Liver (tissue), 9 donors: ENCODE data around the gene PTK6. TPM values are rescaled to one million over a fixed set of nuclear protein-coding genes. Genes with fewer than 3 reads are reported as not detected.

Source experiments
- DNase-seq: peaks from one replicate; pipeline ENCODE4 v3.0.0-alpha.2; 2017; ENCODE audit warnings: low spot score
- H3K27ac ChIP-seq, 2 donors: one replicate each; pipeline ENCODE4 v1.7.0; 2013; ENCODE audit warnings: inconsistent platforms in 2 of 2, low read length in 2 of 2, control low read depth in 1 of 2, low read depth in 1 of 2, mild to moderate bottlenecking in 1 of 2
- H3K27me3 ChIP-seq, 4 donors: one replicate each; pipeline versions ENCODE4 v1.6.1 to v1.7.0; 2013; ENCODE audit warnings: low read length in 3 of 4, inconsistent platforms in 1 of 4, mild to moderate bottlenecking in 1 of 4, moderate library complexity in 1 of 4; ENCODE audit not compliant: control insufficient read depth in 4 of 4, insufficient read depth in 4 of 4
- H3K36me3 ChIP-seq, 4 donors: one replicate each; pipeline versions ENCODE4 v1.6.1 to v1.7.0; 2013; ENCODE audit warnings: low read length in 3 of 4, mild to moderate bottlenecking in 3 of 4, low read depth in 1 of 4, moderate library complexity in 1 of 4; ENCODE audit not compliant: control insufficient read depth in 4 of 4, insufficient read depth in 3 of 4
- H3K4me1 ChIP-seq, 4 donors: one replicate each; pipeline versions ENCODE4 v1.6.1 to v1.7.0; 2013; ENCODE audit warnings: low read length in 3 of 4, mild to moderate bottlenecking in 3 of 4, moderate library complexity in 1 of 4; ENCODE audit not compliant: control insufficient read depth in 4 of 4, insufficient read depth in 4 of 4
- H3K4me3 ChIP-seq, 3 donors: one replicate each; pipeline versions ENCODE4 v1.6.1 to v1.7.0; 2013; ENCODE audit warnings: low read length in 3 of 3, control low read depth in 1 of 3, low read depth in 1 of 3, mild to moderate bottlenecking in 1 of 3
- H3K9ac ChIP-seq, 2 donors: one replicate each; pipeline ENCODE4 v1.7.0; 2013; ENCODE audit warnings: low read length in 2 of 2, mild to moderate bottlenecking in 2 of 2, moderate library complexity in 2 of 2, control low read depth in 1 of 2, low read depth in 1 of 2
- H3K9me3 ChIP-seq, 4 donors: one replicate each; pipeline versions ENCODE4 v1.6.1 to v1.7.0; 2013; ENCODE audit warnings: low read length in 3 of 4; ENCODE audit not compliant: control insufficient read depth in 4 of 4
- ATF3 ChIP-seq: IDR thresholded peaks from 2 replicates; pipeline ENCODE4 v1.6.1; 2016; ENCODE audit warnings: antibody characterized with exemption
- FOXA1 ChIP-seq: IDR thresholded peaks from 2 replicates; pipeline ENCODE4 v1.6.1; 2016; ENCODE audit warnings: antibody characterized with exemption
- FOXA2 ChIP-seq: IDR thresholded peaks from 2 replicates; pipeline ENCODE4 v1.6.1; 2016; ENCODE audit warnings: antibody characterized with exemption
- GABPA ChIP-seq, 2 donors: IDR thresholded peaks in 1 of 2; conservative IDR thresholded peaks in 1 of 2; 2 replicates each; pipeline ENCODE4 v1.6.1; 2016; ENCODE audit warnings: antibody characterized with exemption in 2 of 2, mild to moderate bottlenecking in 1 of 2, moderate library complexity in 1 of 2
- HNF4A ChIP-seq, 2 donors: conservative IDR thresholded peaks; 2 replicates each; pipeline ENCODE4 v1.6.1; 2016; ENCODE audit warnings: antibody characterized with exemption in 2 of 2, mild to moderate bottlenecking in 2 of 2
- HNF4G ChIP-seq: IDR thresholded peaks from 2 replicates; pipeline ENCODE4 v1.6.1; 2016; ENCODE audit warnings: antibody characterized with exemption
- JUND ChIP-seq, 2 donors: IDR thresholded peaks; 2 replicates each; pipeline ENCODE4 v1.6.1; 2016; ENCODE audit warnings: antibody characterized with exemption in 2 of 2
- RAD21 ChIP-seq, 2 donors: IDR thresholded peaks; 2 replicates each; pipeline ENCODE4 v1.6.1; 2016; ENCODE audit warnings: antibody characterized with exemption in 2 of 2, mild to moderate bottlenecking in 2 of 2
- REST ChIP-seq: IDR thresholded peaks from 2 replicates; pipeline ENCODE4 v1.6.1; 2016; ENCODE audit warnings: antibody characterized with exemption, mild to moderate bottlenecking
- RXRA ChIP-seq, 2 donors: IDR thresholded peaks; 2 replicates each; pipeline ENCODE4 v1.6.1; 2017 to 2018; ENCODE audit warnings: antibody characterized with exemption in 2 of 2, mild to moderate bottlenecking in 1 of 2
- SP1 ChIP-seq: IDR thresholded peaks from 2 replicates; pipeline ENCODE4 v1.6.1; 2018; ENCODE audit warnings: antibody characterized with exemption, mild to moderate bottlenecking
- TAF1 ChIP-seq: conservative IDR thresholded peaks from 2 replicates; pipeline ENCODE4 v1.6.1; 2016; ENCODE audit warnings: antibody characterized with exemption, mild to moderate bottlenecking
- YY1 ChIP-seq: IDR thresholded peaks from 2 replicates; pipeline ENCODE4 v1.6.1; 2016; ENCODE audit warnings: antibody characterized with exemption, mild to moderate bottlenecking
- WGBS: extraction: QIAGEN DNeasy Blood & Tissue Kit; methylation state at CpG from one replicate; pipeline ENCODE4 v1.1.7; 2013; 5-methylcytosine and 5-hydroxymethylcytosine counted together
- polyA plus RNA-seq, 2 donors: library from polyadenylated mRNA; stranded (reverse) in 1 of 2; unstranded in 1 of 2; fragments of 200-250 nt in 1 of 2; fragments of >200 nt in 1 of 2; fragmentation: Nextera tagmentation in 1 of 2; extraction: Ambion mirVana in 1 of 2; gene quantifications; one replicate each; pipeline versions ENCODE4 v1.2.1 to v1.2.3, GENCODE V29; 2013 to 2015
- total RNA-seq, 2 donors: library from RNA; depleted of rRNA; stranded (reverse); fragments of >200 nt; gene quantifications; one replicate each; pipeline ENCODE4 v1.2.3, GENCODE V29; 2014
- TF ChIP-seq, protein P1 (sequence below): fragments of 150-350 bp; IDR thresholded peaks from 2 replicates; pipeline ENCODE4 v1.5.1; 2017; ENCODE audit warnings: improper control_type of control experiment, low read depth, low read length; ENCODE audit not compliant: missing input control
- TF ChIP-seq, protein P2 (sequence below): IDR thresholded peaks from 2 replicates; pipeline ENCODE4 v1.6.1; 2016; ENCODE audit warnings: antibody characterized with exemption
- donor health status: healthy.
- donor health status: healthy.
- donor health status: healthy.
- donor health status: healthy.
- donor health status: healthy.

The PTK6 gene
- total and polyA plus RNA-seq, 4 donors = 0.05 to 1.2 (median 0.23) TPM

GRCh38 chr20:63500902-63501817 lies 36.0 kb downstream of the PTK6 start (continued):
- TF ChIP-seq GABPA (IDR thresholded peaks at IDR 0.05 in 1 of 2, conservative IDR thresholded peaks at IDR 0.05 in 1 of 2) = no peak
- TF ChIP-seq YY1 = no peak
- TF ChIP-seq, protein P1, sequence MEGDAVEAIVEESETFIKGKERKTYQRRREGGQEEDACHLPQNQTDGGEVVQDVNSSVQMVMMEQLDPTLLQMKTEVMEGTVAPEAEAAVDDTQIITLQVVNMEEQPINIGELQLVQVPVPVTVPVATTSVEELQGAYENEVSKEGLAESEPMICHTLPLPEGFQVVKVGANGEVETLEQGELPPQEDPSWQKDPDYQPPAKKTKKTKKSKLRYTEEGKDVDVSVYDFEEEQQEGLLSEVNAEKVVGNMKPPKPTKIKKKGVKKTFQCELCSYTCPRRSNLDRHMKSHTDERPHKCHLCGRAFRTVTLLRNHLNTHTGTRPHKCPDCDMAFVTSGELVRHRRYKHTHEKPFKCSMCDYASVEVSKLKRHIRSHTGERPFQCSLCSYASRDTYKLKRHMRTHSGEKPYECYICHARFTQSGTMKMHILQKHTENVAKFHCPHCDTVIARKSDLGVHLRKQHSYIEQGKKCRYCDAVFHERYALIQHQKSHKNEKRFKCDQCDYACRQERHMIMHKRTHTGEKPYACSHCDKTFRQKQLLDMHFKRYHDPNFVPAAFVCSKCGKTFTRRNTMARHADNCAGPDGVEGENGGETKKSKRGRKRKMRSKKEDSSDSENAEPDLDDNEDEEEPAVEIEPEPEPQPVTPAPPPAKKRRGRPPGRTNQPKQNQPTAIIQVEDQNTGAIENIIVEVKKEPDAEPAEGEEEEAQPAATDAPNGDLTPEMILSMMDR = no peak
- TF ChIP-seq TAF1 = no peak
- TF ChIP-seq RXRA (IDR thresholded peaks at IDR 0.05) = no peak
- TF ChIP-seq JUND (IDR thresholded peaks at IDR 0.05) = no peak
- no peak for TF ChIP-seq SP1

DNA sequence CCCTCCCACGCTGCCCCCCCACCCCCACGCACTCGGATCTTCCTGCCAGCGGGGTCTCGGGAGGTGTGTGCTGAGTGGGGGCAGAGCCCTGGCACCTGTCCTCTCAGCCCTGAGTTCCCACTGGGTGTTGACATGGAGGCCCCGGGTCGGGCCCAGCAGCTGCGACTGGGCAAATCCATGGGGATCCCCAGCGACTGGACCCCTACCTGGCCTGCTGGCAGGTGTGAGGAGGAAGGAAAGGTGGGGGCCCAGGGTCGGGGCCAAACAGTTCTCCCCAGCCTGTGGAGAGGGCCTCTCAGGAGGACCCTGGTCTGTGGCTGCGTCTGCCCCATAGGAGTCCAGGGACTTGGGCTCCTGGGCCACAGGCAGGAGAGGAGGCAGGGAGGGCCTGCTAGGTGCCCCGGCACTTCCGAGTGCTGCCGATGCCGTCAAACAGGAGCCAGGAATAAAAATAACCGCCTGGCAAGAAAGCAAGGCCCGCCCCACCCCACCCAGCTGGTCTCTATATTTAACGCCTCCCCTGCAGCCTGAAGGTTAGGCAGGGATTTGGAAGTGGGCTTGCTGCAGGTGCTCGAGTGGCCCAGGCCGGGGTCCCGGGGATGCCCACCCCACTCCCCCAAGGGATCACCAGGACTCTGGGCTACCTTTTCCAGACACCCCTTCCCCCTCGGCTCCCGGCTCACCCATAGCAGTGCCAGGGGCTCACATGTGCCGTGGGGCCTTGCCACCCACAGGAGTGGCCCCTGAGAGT lies 36.9 kb downstream of the PTK6 start:
- TF ChIP-seq HNF4G (no peak), FOXA2 (no peak)
- Histone ChIP-seq H3K4me3 (no peak overlapping the region), H3K36me3 (no peaks in the 10 kb centered on the region), H3K9me3 (peaks cover 0 to 6% (median 3%) of the 10 kb centered on the region in 4 donors), H3K4me1 (peaks cover 3 to 15% (median 7%) of the 10 kb centered on the region in 4 donors), H3K9ac (no peak overlapping the region), H3K27ac (no peak overlapping the region), H3K27me3 (peaks cover 0 to 9% (median 2%) of the 10 kb centered on the region in 4 donors)
- no peak for DNase-seq
- WGBS = 86% methylated on average over 24 of the region's 24 CpGs

- DNase-seq = no peak
- H3K27ac ChIP-seq = no peak overlapping the region
- H3K9ac ChIP-seq = no peak overlapping the region
- TF ChIP-seq, protein P2, sequence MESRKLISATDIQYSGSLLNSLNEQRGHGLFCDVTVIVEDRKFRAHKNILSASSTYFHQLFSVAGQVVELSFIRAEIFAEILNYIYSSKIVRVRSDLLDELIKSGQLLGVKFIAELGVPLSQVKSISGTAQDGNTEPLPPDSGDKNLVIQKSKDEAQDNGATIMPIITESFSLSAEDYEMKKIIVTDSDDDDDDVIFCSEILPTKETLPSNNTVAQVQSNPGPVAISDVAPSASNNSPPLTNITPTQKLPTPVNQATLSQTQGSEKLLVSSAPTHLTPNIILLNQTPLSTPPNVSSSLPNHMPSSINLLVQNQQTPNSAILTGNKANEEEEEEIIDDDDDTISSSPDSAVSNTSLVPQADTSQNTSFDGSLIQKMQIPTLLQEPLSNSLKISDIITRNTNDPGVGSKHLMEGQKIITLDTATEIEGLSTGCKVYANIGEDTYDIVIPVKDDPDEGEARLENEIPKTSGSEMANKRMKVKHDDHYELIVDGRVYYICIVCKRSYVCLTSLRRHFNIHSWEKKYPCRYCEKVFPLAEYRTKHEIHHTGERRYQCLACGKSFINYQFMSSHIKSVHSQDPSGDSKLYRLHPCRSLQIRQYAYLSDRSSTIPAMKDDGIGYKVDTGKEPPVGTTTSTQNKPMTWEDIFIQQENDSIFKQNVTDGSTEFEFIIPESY = no peak
- TF ChIP-seq JUND (IDR thresholded peaks at IDR 0.05) (no peak), REST (no peak), RAD21 (IDR thresholded peaks at IDR 0.05) (no peak), HNF4A (conservative IDR thresholded peaks at IDR 0.05) (no peak), FOXA1 (no peak), ATF3 (no peak), TAF1 (no peak), HNF4G (no peak)
- H3K36me3 ChIP-seq = no peaks in the 10 kb centered on the region
- H3K4me1 ChIP-seq = peaks cover 3 to 15% (median 7%) of the 10 kb centered on the region in 4 donors
- peaks cover 0 to 9% (median under 1%) of the 10 kb centered on the region in 4 donors for H3K27me3 ChIP-seq
- H3K4me3 ChIP-seq = peak overlapping the region in 1 of 3 donors; percentile 45
- H3K9me3 ChIP-seq = no peaks in the 10 kb centered on the region
- 14% methylated on average over 48 of the region's 48 CpGs for WGBS
Measured at GRCh38 chr20:63499338-63499969, 37.7 kb downstream of the PTK6 start.
